Kidney glomerular epithelial cell (primary cell): ENCODE results near the gene UBE2E1.
"Not testable (repeated sequence)": the region's sequence is repeated elsewhere in the genome, so short reads cannot be mapped to it uniquely, and the experiment has no call there.

Experiments
- DNase-seq: peaks from one replicate; lab custom pipeline; 2025; lab: John Stamatoyannopoulos, UW

Gene UBE2E1

GRCh38 chr3:23916886-23917678, 111.3 kb downstream of the UBE2E1 start, which contains the start of the genes NKIRAS1 and RPL15:
NKIRAS1 (minus strand) TSS chr3:23916990; CDS start chr3:23910904, 6,086 bp downstream.
RPL15 (plus strand) TSS chr3:23917132; CDS start chr3:23917860, 728 bp downstream.
- DNase-seq: peak; percentile 98

GRCh38 chr3:23917679-23918303, 112.0 kb downstream of the UBE2E1 start:
- DNase-seq: not testable (repeated sequence)

- DNase-seq: not testable (repeated sequence)
These were observed 112.6 kb downstream of the UBE2E1 start for GRCh38 chr3:23918331-23918730.

GRCh38 chr3:23919628-23920027, 113.9 kb downstream of the UBE2E1 start:
- no peak for DNase-seq

GRCh38 chr3:23920151-23920655, 114.4 kb downstream of the UBE2E1 start:
- no peak for DNase-seq

- DNase-seq: no peak
These were observed 115.3 kb downstream of the UBE2E1 start for GRCh38 chr3:23921052-23921511.

GRCh38 chr3:23923786-23924185, 118.0 kb downstream of the UBE2E1 start:
- peak; percentile 89 for DNase-seq

- no peak for DNase-seq
These were observed 120.5 kb downstream of the UBE2E1 start for GRCh38 chr3:23926246-23926645.

GRCh38 chr3:23926736-23927135, 121.0 kb downstream of the UBE2E1 start:
- DNase-seq: no peak

GRCh38 chr3:23928524-23928923, 122.8 kb downstream of the UBE2E1 start:
- DNase-seq: no peak

GRCh38 chr3:23931597-23931996, 125.8 kb downstream of the UBE2E1 start:
- no peak for DNase-seq

- no peak for DNase-seq
These were observed 126.8 kb downstream of the UBE2E1 start for GRCh38 chr3:23932571-23932970.

- DNase-seq: no peak
These were observed 128.5 kb downstream of the UBE2E1 start for GRCh38 chr3:23934253-23934652.

- no peak for DNase-seq
These were observed 131.5 kb downstream of the UBE2E1 start for GRCh38 chr3:23937296-23937695.

GRCh38 chr3:23938688-23939087, 132.9 kb downstream of the UBE2E1 start:
- DNase-seq: no peak

GRCh38 chr3:23940775-23941174, 135.0 kb downstream of the UBE2E1 start:
- no peak for DNase-seq
